Endothelial cell (in vitro differentiated cells): ENCODE data around the gene CD96. TPM values are rescaled to one million over a fixed set of nuclear protein-coding genes. Genes with fewer than 3 reads are reported as not detected.
"Not testable (repeated sequence)": the region's sequence is repeated elsewhere in the genome, so short reads cannot be mapped to it uniquely, and the experiment has no call there.

Source experiments
- DNase-seq: peaks from one replicate; pipeline ENCODE4 v3.0.0; 2021; ENCODE audit warnings: low spot score
- H3K27ac Mint-ChIP-seq: one replicate; pipeline ENCODE4 v1.8.0; 2021; ENCODE audit warnings: mixed read lengths, inconsistent platforms; ENCODE audit not compliant: unreplicated experiment
- H3K27me3 Mint-ChIP-seq: one replicate; pipeline ENCODE4 v1.8.0; 2021; ENCODE audit warnings: mild to moderate bottlenecking, moderate library complexity, mixed read lengths, inconsistent platforms; ENCODE audit not compliant: unreplicated experiment
- H3K36me3 Mint-ChIP-seq: one replicate; pipeline ENCODE4 v1.8.0; 2021; ENCODE audit warnings: mild to moderate bottlenecking, low read depth, mixed read lengths, inconsistent platforms; ENCODE audit not compliant: unreplicated experiment
- H3K4me1 Mint-ChIP-seq: one replicate; pipeline ENCODE4 v1.8.0; 2021; ENCODE audit warnings: mild to moderate bottlenecking, mixed read lengths, inconsistent platforms; ENCODE audit not compliant: unreplicated experiment
- H3K4me3 Mint-ChIP-seq: one replicate; pipeline ENCODE4 v1.8.0; 2021; ENCODE audit warnings: mild to moderate bottlenecking, mixed read lengths, inconsistent platforms; ENCODE audit not compliant: unreplicated experiment
- H3K9me3 Mint-ChIP-seq: one replicate; pipeline ENCODE4 v1.8.0; 2021; ENCODE audit warnings: mixed read lengths, inconsistent platforms; ENCODE audit not compliant: unreplicated experiment
- total RNA-seq: library from RNA; stranded (reverse); fragmentation: NEBNext Ultra II Directional; extraction: Animal tissue kit (Norgen Biotek cat#: 25700); gene quantifications from one replicate; pipeline ENCODE4 v1.2.1, GENCODE V29; 2021; ENCODE audit not compliant: unreplicated experiment
- TF ChIP-seq, protein P1 (sequence below): fragments of 200-600 bp; sonication (generic); IDR thresholded peaks from one replicate; pipeline ENCODE4 v1.5.0; 2021; ENCODE audit warnings: antibody characterized with exemption; ENCODE audit not compliant: unreplicated experiment

Gene CD96
- total RNA-seq, 1 donor from 2014 or later: not detected

DNA sequence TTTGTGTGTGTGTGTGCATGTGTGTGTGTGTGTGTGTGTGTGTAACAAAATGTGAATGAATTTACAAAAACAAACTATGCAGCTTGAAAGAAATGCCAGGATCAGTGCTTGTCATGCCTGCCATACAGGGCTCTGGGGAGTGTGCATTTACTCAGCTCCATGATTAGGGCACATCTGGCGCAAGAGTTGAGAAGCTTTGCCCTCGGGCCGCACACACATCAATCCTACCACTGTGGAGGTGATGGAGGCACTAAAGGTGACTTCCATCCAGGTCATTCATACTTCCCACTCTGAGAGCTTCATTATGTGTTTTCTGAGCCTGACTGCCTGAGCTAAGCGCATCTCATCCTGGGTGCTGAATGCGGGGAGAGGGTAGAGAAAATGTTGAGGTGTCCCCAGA lies 125.2 kb downstream of the CD96 start:
- Mint-ChIP-seq H3K4me3 (no peak overlapping the region), H3K27ac (no peak overlapping the region), H3K4me1 (peaks cover 25% of the 10 kb centered on the region), H3K36me3 (no peaks in the 10 kb centered on the region), H3K27me3 (peaks cover 3% of the 10 kb centered on the region), H3K9me3 (peaks cover 7% of the 10 kb centered on the region)
- TF ChIP-seq, protein P1, sequence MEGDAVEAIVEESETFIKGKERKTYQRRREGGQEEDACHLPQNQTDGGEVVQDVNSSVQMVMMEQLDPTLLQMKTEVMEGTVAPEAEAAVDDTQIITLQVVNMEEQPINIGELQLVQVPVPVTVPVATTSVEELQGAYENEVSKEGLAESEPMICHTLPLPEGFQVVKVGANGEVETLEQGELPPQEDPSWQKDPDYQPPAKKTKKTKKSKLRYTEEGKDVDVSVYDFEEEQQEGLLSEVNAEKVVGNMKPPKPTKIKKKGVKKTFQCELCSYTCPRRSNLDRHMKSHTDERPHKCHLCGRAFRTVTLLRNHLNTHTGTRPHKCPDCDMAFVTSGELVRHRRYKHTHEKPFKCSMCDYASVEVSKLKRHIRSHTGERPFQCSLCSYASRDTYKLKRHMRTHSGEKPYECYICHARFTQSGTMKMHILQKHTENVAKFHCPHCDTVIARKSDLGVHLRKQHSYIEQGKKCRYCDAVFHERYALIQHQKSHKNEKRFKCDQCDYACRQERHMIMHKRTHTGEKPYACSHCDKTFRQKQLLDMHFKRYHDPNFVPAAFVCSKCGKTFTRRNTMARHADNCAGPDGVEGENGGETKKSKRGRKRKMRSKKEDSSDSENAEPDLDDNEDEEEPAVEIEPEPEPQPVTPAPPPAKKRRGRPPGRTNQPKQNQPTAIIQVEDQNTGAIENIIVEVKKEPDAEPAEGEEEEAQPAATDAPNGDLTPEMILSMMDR: no peak
- DNase-seq: no peak

GRCh38 chr3:111667621-111668239 lies 125.7 kb downstream of the CD96 start:
- H3K4me3 Mint-ChIP-seq: no peak overlapping the region
- H3K9me3 Mint-ChIP-seq: peaks cover 2% of the 10 kb centered on the region
- H3K27me3 Mint-ChIP-seq: peaks cover 2% of the 10 kb centered on the region
- H3K4me1 Mint-ChIP-seq: peaks cover 25% of the 10 kb centered on the region
- TF ChIP-seq, protein P1: no peak
- no peaks in the 10 kb centered on the region for H3K36me3 Mint-ChIP-seq
- peak; percentile 15 for DNase-seq
- H3K27ac Mint-ChIP-seq: no peak overlapping the region

GRCh38 chr3:111668326-111668725 lies 126.3 kb downstream of the CD96 start:
- no peak overlapping the region for H3K4me3 Mint-ChIP-seq
- H3K9me3 Mint-ChIP-seq: no peaks in the 10 kb centered on the region
- no peak overlapping the region for H3K27ac Mint-ChIP-seq
- peaks cover 2% of the 10 kb centered on the region for H3K27me3 Mint-ChIP-seq
- H3K36me3 Mint-ChIP-seq: no peaks in the 10 kb centered on the region
- no peak for DNase-seq
- TF ChIP-seq, protein P1: no peak
- peaks cover 27% of the 10 kb centered on the region for H3K4me1 Mint-ChIP-seq

DNA sequence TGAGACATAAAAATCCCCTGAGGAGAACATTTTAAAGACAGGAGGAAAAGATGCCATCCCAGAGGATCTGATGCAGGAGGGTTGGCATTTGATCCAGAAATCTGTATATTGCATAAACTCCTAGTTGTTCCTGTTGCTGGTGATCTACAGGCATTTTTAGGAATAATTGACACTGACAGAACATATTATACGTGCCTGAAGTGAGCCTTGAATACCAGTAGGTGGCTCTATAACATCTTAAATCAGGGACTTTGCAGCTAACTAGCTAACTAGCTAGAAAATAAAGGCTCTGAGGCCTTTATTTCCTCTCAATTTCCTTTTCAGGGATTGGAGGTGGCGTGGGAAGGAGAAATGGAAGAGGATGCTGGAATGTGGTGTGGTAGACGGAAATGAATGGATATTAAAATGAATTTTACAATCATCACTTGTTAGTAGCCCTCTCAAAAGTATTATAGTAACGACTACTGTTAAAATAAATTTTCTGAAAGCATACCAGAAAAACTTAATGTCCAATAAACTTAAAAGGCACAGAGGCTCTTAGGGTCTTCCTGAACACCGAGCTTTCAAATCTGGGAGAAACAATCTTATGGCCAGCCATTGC lies 127.0 kb downstream of the CD96 start:
- Mint-ChIP-seq H3K4me3 (no peak overlapping the region), H3K27me3 (peaks cover 2% of the 10 kb centered on the region), H3K9me3 (no peaks in the 10 kb centered on the region), H3K27ac (no peak overlapping the region), H3K4me1 (peaks cover 32% of the 10 kb centered on the region), H3K36me3 (no peaks in the 10 kb centered on the region)
- no peak for DNase-seq
- TF ChIP-seq, protein P1: peak; percentile 65

GRCh38 chr3:111669926-111670630 lies 128.1 kb downstream of the CD96 start:
- H3K4me3 Mint-ChIP-seq: no peak overlapping the region

DNA sequence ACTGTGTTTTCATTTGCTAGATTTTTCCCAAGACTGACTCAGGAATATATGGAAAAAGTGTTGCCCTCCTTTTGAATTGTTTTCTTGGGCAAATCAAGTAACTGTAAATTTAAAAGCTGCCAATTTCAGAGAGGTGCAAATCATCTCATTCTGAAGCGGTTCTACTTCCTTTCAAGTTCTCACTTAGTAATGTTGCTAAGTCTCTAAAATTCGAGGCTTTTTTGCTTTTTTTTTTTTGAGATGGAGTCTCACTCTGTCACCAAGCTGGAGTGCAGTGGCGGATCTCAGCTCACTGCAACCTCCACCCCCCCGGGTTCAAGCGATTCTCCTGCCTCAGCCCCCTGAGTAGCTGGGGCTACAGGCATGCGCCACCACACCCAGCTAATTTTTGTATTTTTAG lies 130.5 kb downstream of the CD96 start:
- H3K4me3 Mint-ChIP-seq, H3K27me3 Mint-ChIP-seq: not testable (repeated sequence)

More at GRCh38 chr3:111669926-111670630, 128.1 kb downstream of the CD96 start:
- no peak overlapping the region for H3K27ac Mint-ChIP-seq
- H3K4me1 Mint-ChIP-seq: peaks cover 35% of the 10 kb centered on the region
- no peak for DNase-seq
- H3K36me3 Mint-ChIP-seq: no peaks in the 10 kb centered on the region
- TF ChIP-seq, protein P1: no peak
- peaks cover 4% of the 10 kb centered on the region for H3K27me3 Mint-ChIP-seq
- no peaks in the 10 kb centered on the region for H3K9me3 Mint-ChIP-seq

More for the DNA sequence above, 130.5 kb downstream of the CD96 start:
- H3K27ac Mint-ChIP-seq, H3K9me3 Mint-ChIP-seq, H3K36me3 Mint-ChIP-seq, DNase-seq: not testable (repeated sequence)
- peaks cover 34% of the 10 kb centered on the region for H3K4me1 Mint-ChIP-seq
